Neural cell (in vitro differentiated cells): ENCODE data around the gene VEPH1. TPM values are rescaled to one million over a fixed set of nuclear protein-coding genes. Genes with fewer than 3 reads are reported as not detected.

Experiments used
- H2AFZ ChIP-seq: fragments of 200-600, 300-800 bp; sonication (generic), shearing (Covaris generic); 2 replicates; pipeline ENCODE4 v1.6.0; 2014; ENCODE audit warnings: low read depth, mild to moderate bottlenecking, antibody characterized with exemption, low read length, moderate library complexity
- H3F3A ChIP-seq: fragments of 200-600 bp; shearing (Covaris generic); 2 replicates; pipeline ENCODE4 v1.6.1; 2016; ENCODE audit warnings: mild to moderate bottlenecking, moderate library complexity, mixed read lengths, antibody characterized with exemption, low read length; ENCODE audit not compliant: insufficient read depth, poor library complexity, severe bottlenecking
- H3K27ac ChIP-seq: fragments of 200-600, 300-800 bp; sonication (generic), shearing (Covaris generic); 2 replicates; pipeline ENCODE4 v1.5.1; 2014; ENCODE audit warnings: mild to moderate bottlenecking, low read length, moderate library complexity
- H3K27me3 ChIP-seq: fragments of 300-800, 200-600 bp; sonication (generic), shearing (Covaris generic); 2 replicates; pipeline ENCODE4 v1.6.0; 2014; ENCODE audit warnings: mild to moderate bottlenecking, low read depth, low read length, moderate library complexity; ENCODE audit not compliant: insufficient read depth
- H3K36me3 ChIP-seq: fragments of 300-800, 200-600 bp; sonication (generic), shearing (Covaris generic); 2 replicates; pipeline ENCODE4 v1.5.1; 2014; ENCODE audit warnings: mild to moderate bottlenecking, antibody characterized with exemption, low read length, moderate library complexity; ENCODE audit not compliant: insufficient read depth
- H3K4me2 ChIP-seq: fragments of 300-800, 200-600 bp; sonication (generic), shearing (Covaris generic); 2 replicates; pipeline ENCODE4 v1.6.0; 2014; ENCODE audit warnings: mild to moderate bottlenecking, low read length
- H3K4me3 ChIP-seq: fragments of 300-800, 200-600 bp; sonication (generic), shearing (Covaris generic); 2 replicates; pipeline ENCODE4 v1.5.1; 2014; ENCODE audit warnings: mild to moderate bottlenecking, low read length, moderate library complexity
- H3K79me2 ChIP-seq: fragments of 200-600 bp; shearing (Covaris generic); replicated peaks from 2 replicates; pipeline ENCODE4 v1.6.0; 2014; ENCODE audit warnings: mild to moderate bottlenecking, low read length, moderate library complexity; ENCODE audit not compliant: insufficient read depth
- H3K9ac ChIP-seq: fragments of 300-800, 200-600 bp; sonication (generic), shearing (Covaris generic); 2 replicates; pipeline ENCODE4 v1.6.1; 2016; ENCODE audit warnings: mild to moderate bottlenecking, low read length, mixed read lengths
- H3K9me2 ChIP-seq: fragments of 200-600 bp; shearing (Covaris generic); 2 replicates; pipeline ENCODE4 v1.6.1; 2016; ENCODE audit warnings: mild to moderate bottlenecking, low read length, mixed read lengths; ENCODE audit not compliant: insufficient read depth
- H3K9me3 ChIP-seq: fragments of 200-600, 300-800 bp; sonication (generic), shearing (Covaris generic); 2 replicates; pipeline ENCODE4 v1.6.1; 2016; ENCODE audit warnings: mild to moderate bottlenecking, mixed run types, low read length, moderate library complexity, mixed read lengths
- H4K20me1 ChIP-seq: fragments of 200-600 bp; shearing (Covaris generic); 2 replicates; pipeline ENCODE4 v1.6.1; 2016; ENCODE audit warnings: mild to moderate bottlenecking, mixed run types; ENCODE audit not compliant: insufficient read depth
- CTCF ChIP-seq: fragments of 450-650 bp; IDR thresholded peaks from 2 replicates; pipeline ENCODE4 v1.5.1; 2014; ENCODE audit warnings: antibody characterized with exemption, mild to moderate bottlenecking, moderate library complexity; ENCODE audit not compliant: poor library complexity, severe bottlenecking
- EP300 ChIP-seq: fragments of 450-650 bp; conservative IDR thresholded peaks from 2 replicates; pipeline ENCODE4 v1.6.1; 2014; ENCODE audit warnings: antibody characterized with exemption, mild to moderate bottlenecking, moderate library complexity; ENCODE audit not compliant: poor library complexity, severe bottlenecking
- EZH2 ChIP-seq: fragments of 200-600, 300-800 bp; shearing (Covaris generic), sonication (generic); IDR thresholded peaks from 2 replicates; pipeline ENCODE4 v1.6.1; 2014; ENCODE audit warnings: antibody characterized with exemption, low read length, borderline replicate concordance, mild to moderate bottlenecking; ENCODE audit not compliant: insufficient read depth, poor library complexity, severe bottlenecking
- MXI1 ChIP-seq: fragments of 450-650 bp; conservative IDR thresholded peaks from 2 replicates; pipeline ENCODE4 v1.6.1; 2014; ENCODE audit warnings: antibody characterized with exemption, mild to moderate bottlenecking; ENCODE audit not compliant: poor library complexity, severe bottlenecking
- POLR2AphosphoS5 ChIP-seq: IDR thresholded peaks from 2 replicates; pipeline ENCODE4 v1.6.1; 2012
- RAD21 ChIP-seq: fragments of 450-650 bp; conservative IDR thresholded peaks from 2 replicates; pipeline ENCODE4 v1.6.1; 2014; ENCODE audit warnings: antibody characterized with exemption, mild to moderate bottlenecking, moderate library complexity
- REST ChIP-seq: IDR thresholded peaks from 2 replicates; pipeline ENCODE4 v1.6.1; 2012; ENCODE audit warnings: borderline replicate concordance
- SMC3 ChIP-seq: fragments of 450-650 bp; conservative IDR thresholded peaks from 2 replicates; pipeline ENCODE4 v1.6.1; 2014; ENCODE audit warnings: antibody characterized with exemption, mild to moderate bottlenecking, moderate library complexity; ENCODE audit not compliant: poor library complexity
- TAF1 ChIP-seq: IDR thresholded peaks from 2 replicates; pipeline ENCODE4 v1.6.1; 2012; ENCODE audit warnings: low read depth
- polyA plus RNA-seq: library from polyadenylated mRNA; depleted of rRNA; stranded (reverse); fragments of >200 nt; gene quantifications from 2 replicates; pipeline ENCODE4 v1.2.3, GENCODE V29; 2014

VEPH1 gene
- polyA plus RNA-seq, 1 donor from 2014 or later: 0.89 TPM

GRCh38 chr3:157499342-157499963, 3.8 kb downstream of the VEPH1 start:
- Histone ChIP-seq H2AFZ (peak overlapping the region; percentile 4), H3K27ac (no peak overlapping the region), H3K9me3 (no peaks in the 10 kb centered on the region), H3K9ac (peak overlapping the region; percentile 3), H3K36me3 (no peaks in the 10 kb centered on the region), H3F3A (no peaks in the 10 kb centered on the region), H3K27me3 (no peaks in the 10 kb centered on the region), H3K79me2 (no peaks in the 10 kb centered on the region), H3K9me2 (no peaks in the 10 kb centered on the region), H4K20me1 (no peaks in the 10 kb centered on the region), H3K4me2 (peak overlapping the region; percentile 15), H3K4me3 (peak overlapping the region; percentile 60)
- no peak for TF ChIP-seq RAD21
- TF ChIP-seq EP300: no peak
- no peak for TF ChIP-seq POLR2AphosphoS5
- TF ChIP-seq CTCF: peak; percentile 48
- no peak for TF ChIP-seq REST

- no peak overlapping the region for H3K4me2 ChIP-seq
- H3K9me3 ChIP-seq: no peaks in the 10 kb centered on the region
- H3K4me3 ChIP-seq: no peak overlapping the region
- H2AFZ ChIP-seq: no peak overlapping the region
- no peaks in the 10 kb centered on the region for H3K79me2 ChIP-seq
- no peak overlapping the region for H3K27ac ChIP-seq
- no peak for TF ChIP-seq RAD21
- TF ChIP-seq SMC3: no peak
- no peak for TF ChIP-seq MXI1
- no peak for TF ChIP-seq TAF1
- TF ChIP-seq CTCF: no peak
- no peak for TF ChIP-seq EZH2
- no peak for TF ChIP-seq POLR2AphosphoS5
- no peak for TF ChIP-seq EP300
- no peak for TF ChIP-seq REST
- no peaks in the 10 kb centered on the region for H4K20me1 ChIP-seq
- no peak overlapping the region for H3K9ac ChIP-seq
- H3F3A ChIP-seq: no peaks in the 10 kb centered on the region
- H3K9me2 ChIP-seq: no peaks in the 10 kb centered on the region
- no peaks in the 10 kb centered on the region for H3K36me3 ChIP-seq
- no peaks in the 10 kb centered on the region for H3K27me3 ChIP-seq
Observed at GRCh38 chr3:157498371-157498770, 4.8 kb downstream of the VEPH1 start.
